NCI-H128 (cell line): Measurements from ENCODE around the gene SLC6A12.

ENCODE experiments used
- DNase-seq: peaks from one replicate; lab custom pipeline; 2025; ENCODE audit not compliant: unreplicated experiment; lab: John Stamatoyannopoulos, UW

SLC6A12 gene

DNA sequence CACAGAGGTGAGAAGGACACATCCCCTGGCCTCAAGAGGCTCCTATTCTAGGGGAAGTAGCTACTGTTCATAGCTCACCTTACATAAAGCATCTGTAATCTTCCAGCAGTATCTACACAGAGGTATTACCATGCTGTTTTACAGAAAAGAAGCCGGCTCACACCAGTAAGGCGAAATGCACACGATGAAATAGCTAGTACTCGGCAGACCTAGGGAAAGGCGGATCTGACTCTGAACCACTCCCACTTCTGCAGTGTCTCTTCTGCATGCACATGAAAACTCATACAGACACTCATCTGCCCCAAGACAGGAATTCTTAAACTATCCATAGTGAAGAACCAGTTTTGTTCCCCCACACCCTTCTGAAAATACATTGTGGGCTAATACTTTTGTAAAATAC lies 73.8 kb downstream of the SLC6A12 start:
- no peak for DNase-seq
